Upper lobe of left lung (tissue), 6 donors: ENCODE data around the gene MCUR1. TPM values are rescaled to one million over a fixed set of nuclear protein-coding genes. Genes with fewer than 3 reads are reported as not detected.
"Not testable (repeated sequence)": the region's sequence is repeated elsewhere in the genome, so short reads cannot be mapped to it uniquely, and the experiment has no call there.

Source experiments
- ATAC-seq, 2 donors: fragments of 200-7000 bp; cut with Tn5 transposase; one replicate each; pipeline ENCODE4 v1.9.1; 2022; ENCODE audit warnings: mild to moderate bottlenecking in 2 of 2, moderate library complexity in 2 of 2; ENCODE audit not compliant: low FRiP score in 2 of 2
- DNase-seq, 2 donors: peaks; one replicate each; pipeline ENCODE4 v3.0.0-alpha.2; 2019 to 2020
- H3K27ac ChIP-seq, 4 donors: fragments of 200-600 bp; sonication (generic); one replicate each; pipeline ENCODE4 v1.5.1; 2016 to 2019
- H3K27me3 ChIP-seq, 4 donors: fragments of 200-600 bp; sonication (generic); one replicate each; pipeline ENCODE4 v1.5.1; 2017 to 2019
- H3K36me3 ChIP-seq, 4 donors: fragments of 200-600 bp; sonication (generic); one replicate each; pipeline ENCODE4 v1.5.1; 2016 to 2019
- H3K4me1 ChIP-seq, 4 donors: fragments of 200-600 bp; sonication (generic); one replicate each; pipeline ENCODE4 v1.5.1; 2018 to 2019
- H3K4me3 ChIP-seq, 4 donors: fragments of 200-600 bp; sonication (generic); one replicate each; pipeline ENCODE4 v1.5.1; 2017 to 2019; ENCODE audit warnings: mild to moderate bottlenecking in 2 of 4, moderate library complexity in 1 of 4
- H3K9me3 ChIP-seq, 4 donors: fragments of 200-600 bp; sonication (generic); one replicate each; pipeline ENCODE4 v1.5.1; 2018 to 2019
- EP300 ChIP-seq, 4 donors: sonication (generic); formaldehyde crosslinking; IDR thresholded peaks; one replicate each; pipeline ENCODE4 v1.5.1; 2017; ENCODE audit warnings: antibody characterized with exemption in 4 of 4, control low read depth in 2 of 4
- POLR2A ChIP-seq, 4 donors: fragments of 450-650 bp; IDR thresholded peaks; one replicate each; pipeline ENCODE4 v1.5.1; 2016 to 2017; ENCODE audit warnings: antibody characterized with exemption in 4 of 4, mild to moderate bottlenecking in 2 of 4
- POLR2AphosphoS5 ChIP-seq, 2 donors: sonication (generic); formaldehyde crosslinking; IDR thresholded peaks; one replicate each; pipeline ENCODE4 v1.5.1; 2017; ENCODE audit warnings: antibody characterized with exemption in 2 of 2
- WGBS, 2 donors: methylation state at CpG; one replicate each; pipeline ENCODE4 v1.1.5; 2017 to 2018; 5-methylcytosine and 5-hydroxymethylcytosine counted together
- total RNA-seq, 6 donors: library from RNA; depleted of rRNA in 4 of 6; stranded (reverse); fragments of >200 nt in 4 of 6; gene quantifications; one replicate each; pipeline versions ENCODE4 v1.1.0 to v1.2.1, GENCODE V29; 2016 to 2021
- TF ChIP-seq, protein P1 (sequence below), 6 experiments: fragments of 450-650 bp in 4 of 6; fragments of 200-600 bp in 2 of 6; sonication (generic) in 2 of 6; IDR thresholded peaks; one replicate each; pipeline ENCODE4 v1.5.1; 2016 to 2019; ENCODE audit warnings: antibody characterized with exemption in 6 of 6
- donor health status: DM: no; HTN: no; CAD: no; lungs with moderate emphysema.
- donor health status: DM: no; HTN: yes; CAD: no; lungs with severe emphysema.

Gene MCUR1
- total RNA-seq, 6 donors from 2014 or later: 9.4 to 34.6 (median 26.5) TPM

DNA sequence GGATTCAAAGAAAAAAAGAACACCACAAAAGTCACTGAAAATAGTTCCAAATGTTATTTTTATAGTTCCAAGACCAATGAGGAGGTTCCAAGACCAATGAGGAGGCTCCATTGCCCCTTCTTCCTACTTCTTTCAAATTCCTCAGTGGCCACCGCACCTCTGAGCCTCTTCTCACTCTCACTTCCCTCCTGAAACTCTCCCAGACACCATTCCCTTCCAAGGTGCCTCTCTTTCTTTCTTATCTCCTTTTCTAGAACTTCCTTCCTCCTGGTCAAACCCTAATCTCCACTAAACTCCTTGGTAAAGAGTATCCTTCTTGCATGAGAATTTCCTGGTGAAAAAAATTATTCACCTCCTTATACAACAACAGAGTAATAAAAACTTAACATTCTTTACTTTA is 20.4 kb upstream of the MCUR1 start:
- Histone ChIP-seq H3K27ac (no peak overlapping the region), H3K4me1 (no peaks in the 10 kb centered on the region), H3K36me3 (no peaks in the 10 kb centered on the region), H3K27me3 (no peaks in the 10 kb centered on the region), H3K4me3 (no peak overlapping the region), H3K9me3 (no peaks in the 10 kb centered on the region)
- TF ChIP-seq EP300 (IDR thresholded peaks at IDR 0.05) (no peak), POLR2A (IDR thresholded peaks at IDR 0.05) (no peak), POLR2AphosphoS5 (IDR thresholded peaks at IDR 0.05) (no peak)
- TF ChIP-seq, protein P1, sequence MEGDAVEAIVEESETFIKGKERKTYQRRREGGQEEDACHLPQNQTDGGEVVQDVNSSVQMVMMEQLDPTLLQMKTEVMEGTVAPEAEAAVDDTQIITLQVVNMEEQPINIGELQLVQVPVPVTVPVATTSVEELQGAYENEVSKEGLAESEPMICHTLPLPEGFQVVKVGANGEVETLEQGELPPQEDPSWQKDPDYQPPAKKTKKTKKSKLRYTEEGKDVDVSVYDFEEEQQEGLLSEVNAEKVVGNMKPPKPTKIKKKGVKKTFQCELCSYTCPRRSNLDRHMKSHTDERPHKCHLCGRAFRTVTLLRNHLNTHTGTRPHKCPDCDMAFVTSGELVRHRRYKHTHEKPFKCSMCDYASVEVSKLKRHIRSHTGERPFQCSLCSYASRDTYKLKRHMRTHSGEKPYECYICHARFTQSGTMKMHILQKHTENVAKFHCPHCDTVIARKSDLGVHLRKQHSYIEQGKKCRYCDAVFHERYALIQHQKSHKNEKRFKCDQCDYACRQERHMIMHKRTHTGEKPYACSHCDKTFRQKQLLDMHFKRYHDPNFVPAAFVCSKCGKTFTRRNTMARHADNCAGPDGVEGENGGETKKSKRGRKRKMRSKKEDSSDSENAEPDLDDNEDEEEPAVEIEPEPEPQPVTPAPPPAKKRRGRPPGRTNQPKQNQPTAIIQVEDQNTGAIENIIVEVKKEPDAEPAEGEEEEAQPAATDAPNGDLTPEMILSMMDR (IDR thresholded peaks at IDR 0.05): no peak
- no peak for DNase-seq
- ATAC-seq: no peak
- WGBS, 2 donors: 23 to 26% methylated on average over 1 of the region's 1 CpG

DNA sequence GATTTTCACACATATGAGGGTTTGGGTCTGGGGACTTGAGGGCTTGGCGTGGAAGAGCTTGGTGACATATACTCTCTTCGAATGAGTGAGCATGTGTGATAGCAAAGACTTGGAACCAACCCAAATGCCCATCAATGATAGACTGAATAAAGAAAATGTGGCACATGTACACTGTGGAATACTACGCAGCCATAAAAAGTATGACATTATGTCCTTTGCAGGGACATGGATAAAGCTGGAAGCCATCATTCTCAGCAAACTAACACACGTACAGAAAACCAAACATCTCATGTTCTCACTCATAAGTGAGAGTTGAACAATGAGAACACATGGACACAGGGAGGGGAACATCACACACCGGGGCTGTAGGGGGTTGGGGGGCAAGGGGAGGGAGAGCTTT is 19.7 kb upstream of the MCUR1 start:
- not testable (repeated sequence) for H3K27ac ChIP-seq, H3K4me3 ChIP-seq, DNase-seq, H3K4me1 ChIP-seq, H3K9me3 ChIP-seq, H3K36me3 ChIP-seq, H3K27me3 ChIP-seq, ATAC-seq
- WGBS, 2 donors: 58 to 70% methylated on average over 4 to 5 of the region's 5 CpGs

DNA sequence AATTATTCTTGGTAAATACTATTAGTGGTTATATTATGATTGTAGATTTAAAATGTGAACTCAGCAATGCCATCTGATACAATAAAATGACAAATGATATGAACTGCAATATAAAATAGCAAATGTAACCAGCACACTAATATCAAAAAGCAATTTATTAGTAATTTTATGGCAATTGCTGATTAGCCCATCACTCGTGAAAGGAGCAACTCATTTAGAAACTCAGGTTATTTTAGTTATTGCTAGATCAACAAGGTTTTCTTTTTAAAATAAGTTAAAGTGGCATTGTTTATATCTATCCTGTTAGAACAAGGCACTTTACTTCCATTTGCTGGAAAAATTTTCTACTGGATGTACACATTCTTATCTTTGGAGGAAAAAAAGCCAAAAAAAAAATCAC is 18.4 kb upstream of the MCUR1 start:
- no peaks in the 10 kb centered on the region for H3K4me1 ChIP-seq
- H3K27me3 ChIP-seq: no peaks in the 10 kb centered on the region
- ATAC-seq (no peak), DNase-seq (no peak)
- no peaks in the 10 kb centered on the region for H3K9me3 ChIP-seq
- no peak overlapping the region for H3K4me3 ChIP-seq
- H3K36me3 ChIP-seq: no peaks in the 10 kb centered on the region
- 78 to 88% methylated on average over 1 of the region's 1 CpG for WGBS, 2 donors
- no peak overlapping the region for H3K27ac ChIP-seq
- TF ChIP-seq POLR2AphosphoS5 (IDR thresholded peaks at IDR 0.05): no peak
- TF ChIP-seq POLR2A (IDR thresholded peaks at IDR 0.05): no peak
- TF ChIP-seq, protein P1 (IDR thresholded peaks at IDR 0.05): no peak

DNA sequence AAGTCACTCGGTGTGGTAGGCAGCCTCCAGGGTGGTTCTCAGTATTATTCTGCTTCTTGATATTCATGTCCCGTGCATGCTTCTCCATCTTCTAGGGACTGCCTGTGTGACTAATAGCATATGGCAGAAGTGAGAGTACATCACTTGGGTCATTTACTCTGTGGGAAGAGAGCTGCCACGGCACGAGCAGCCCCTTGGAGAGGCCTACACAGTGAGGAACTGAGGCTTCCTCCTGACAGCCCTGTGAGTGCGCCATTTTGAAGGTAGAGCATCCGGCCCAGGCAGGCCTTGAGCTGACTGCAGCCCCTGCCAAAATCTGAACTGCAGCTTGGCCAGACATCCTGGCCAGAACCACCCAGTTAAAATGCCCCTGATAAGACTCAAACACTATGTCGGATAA is 17.3 kb upstream of the MCUR1 start:
- no peaks in the 10 kb centered on the region for H3K27me3 ChIP-seq
- H3K36me3 ChIP-seq: no peaks in the 10 kb centered on the region
- TF ChIP-seq EP300 (IDR thresholded peaks at IDR 0.05) (no peak), POLR2AphosphoS5 (IDR thresholded peaks at IDR 0.05) (no peak), POLR2A (IDR thresholded peaks at IDR 0.05) (no peak)
- TF ChIP-seq, protein P1 (IDR thresholded peaks at IDR 0.05): no peak
- H3K27ac ChIP-seq: no peak overlapping the region
- no peaks in the 10 kb centered on the region for H3K9me3 ChIP-seq
- no peaks in the 10 kb centered on the region for H3K4me1 ChIP-seq
- DNase-seq (no peak), ATAC-seq (no peak)
- WGBS, 2 donors: 88 to 91% methylated on average over 7 of the region's 7 CpGs
- no peak overlapping the region for H3K4me3 ChIP-seq

DNA sequence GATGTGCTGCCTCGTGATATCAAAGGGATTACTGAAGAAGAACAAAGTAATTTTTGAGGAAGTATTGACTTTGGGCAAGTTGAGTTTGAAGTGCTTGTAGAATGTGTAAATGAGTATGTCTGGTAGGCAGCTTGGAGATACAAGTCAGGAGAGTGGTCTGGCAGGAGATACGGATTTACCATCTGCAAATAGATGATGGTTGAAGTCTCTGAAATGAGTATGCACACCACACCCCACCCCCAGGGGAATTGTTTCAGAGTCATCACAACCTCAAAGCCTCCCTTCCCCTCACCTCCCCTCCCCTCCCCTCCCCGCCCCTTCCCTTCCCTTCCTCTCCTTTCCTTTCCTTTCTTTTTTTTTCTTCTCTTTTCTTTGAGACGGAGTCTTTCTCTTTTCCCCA is 16.4 kb upstream of the MCUR1 start:
- no peaks in the 10 kb centered on the region for H3K27me3 ChIP-seq
- H3K36me3 ChIP-seq: no peaks in the 10 kb centered on the region
- WGBS, 2 donors: 77 to 87% methylated on average over 4 of the region's 4 CpGs
- H3K27ac ChIP-seq: no peak overlapping the region
- H3K4me1 ChIP-seq: no peaks in the 10 kb centered on the region
- H3K9me3 ChIP-seq: no peaks in the 10 kb centered on the region
- DNase-seq (no peak), ATAC-seq (no peak)
- TF ChIP-seq POLR2AphosphoS5 (IDR thresholded peaks at IDR 0.05) (no peak), POLR2A (IDR thresholded peaks at IDR 0.05) (no peak), EP300 (IDR thresholded peaks at IDR 0.05) (no peak)
- TF ChIP-seq, protein P1 (IDR thresholded peaks at IDR 0.05): no peak
- H3K4me3 ChIP-seq: no peak overlapping the region

DNA sequence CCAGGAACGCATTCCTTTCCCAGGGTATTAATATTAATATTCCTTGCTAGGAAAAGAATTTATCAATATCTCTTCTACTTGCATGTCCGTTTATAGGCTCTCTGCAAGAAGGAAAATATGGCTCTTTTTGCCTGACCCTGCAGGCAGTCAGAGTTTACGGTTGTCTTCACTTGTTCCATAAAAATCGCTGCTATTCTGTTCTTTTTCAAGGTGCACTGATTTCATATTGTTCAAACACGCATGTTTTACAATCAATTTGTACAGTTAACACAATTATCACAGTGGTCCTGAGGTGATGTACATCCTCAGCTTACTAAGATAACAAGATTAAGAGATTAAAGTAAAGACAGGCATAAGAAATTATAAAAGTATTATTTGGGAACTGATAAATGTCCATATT is 15.1 kb upstream of the MCUR1 start:
- ATAC-seq, H3K36me3 ChIP-seq, H3K9me3 ChIP-seq, H3K4me1 ChIP-seq, H3K27me3 ChIP-seq, DNase-seq, H3K27ac ChIP-seq, H3K4me3 ChIP-seq: not testable (repeated sequence)
- 90 to 91% methylated on average over 5 of the region's 5 CpGs for WGBS, 2 donors

DNA sequence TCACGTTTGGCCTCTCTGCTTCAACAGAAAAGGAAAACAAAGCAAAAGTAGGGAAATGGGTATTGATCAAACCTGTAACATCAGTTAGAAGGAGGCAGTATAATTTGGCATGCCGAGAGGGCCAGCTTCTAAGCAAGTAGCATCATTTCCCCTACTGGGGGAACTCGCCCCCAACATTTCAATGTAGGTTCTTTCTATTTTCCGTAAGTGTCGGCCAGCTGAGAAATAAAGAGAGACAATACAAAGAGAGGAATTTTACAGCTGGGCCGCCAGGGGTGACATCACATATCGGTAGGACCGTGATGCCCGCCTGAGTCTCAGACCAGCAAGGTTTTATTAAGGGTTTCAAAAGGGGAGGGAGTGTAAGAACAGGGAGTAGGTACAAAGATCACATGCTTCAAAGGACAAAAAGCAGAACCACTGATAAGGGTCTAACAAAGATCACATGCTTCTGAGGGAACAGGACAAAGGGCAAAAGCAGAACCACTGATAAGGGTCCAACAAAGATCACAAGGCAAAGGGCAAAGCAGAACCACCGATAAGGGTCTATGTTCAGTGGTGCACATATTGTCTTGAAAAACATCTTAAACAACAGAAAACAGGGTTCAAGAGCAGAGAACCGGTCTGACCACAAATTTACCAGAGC is 14.4 kb upstream of the MCUR1 start:
- H3K4me1 ChIP-seq, ATAC-seq, H3K9me3 ChIP-seq, H3K36me3 ChIP-seq, H3K27me3 ChIP-seq, H3K27ac ChIP-seq, H3K4me3 ChIP-seq, DNase-seq: not testable (repeated sequence)
- 92 to 93% methylated on average over 11 of the region's 11 CpGs for WGBS, 2 donors
